ENCODE measurements around the gene MRPL2.
"Not testable (repeated sequence)": the region's sequence is repeated elsewhere in the genome, so short reads cannot be mapped to it uniquely, and the experiment has no call there.

MRPL2 gene

GRCh38 chr6:43082806-43083655, 23.8 kb upstream of the MRPL2 start:
- DNase-seq (ENCODE audit: low read depth in 2 of 2): no peak

- not testable (repeated sequence) for DNase-seq (ENCODE audit: low read depth in 2 of 2)
These were observed 22.7 kb upstream of the MRPL2 start for GRCh38 chr6:43081922-43082321.

GRCh38 chr6:43081043-43081442, 21.8 kb upstream of the MRPL2 start:
- DNase-seq (ENCODE audit: low read depth in 2 of 2): no peak

- DNase-seq (ENCODE audit: low read depth in 2 of 2): no peak
These were observed 19.5 kb upstream of the MRPL2 start for GRCh38 chr6:43078691-43079090.

GRCh38 chr6:43077981-43078511, 18.8 kb upstream of the MRPL2 start:
- no peak for DNase-seq (ENCODE audit: low read depth in 2 of 2)

- no peak for DNase-seq (ENCODE audit: low read depth in 2 of 2)
These were observed 18.1 kb upstream of the MRPL2 start for GRCh38 chr6:43077333-43077809.

- DNase-seq (ENCODE audit: low read depth in 2 of 2): no peak
These were observed 17.5 kb upstream of the MRPL2 start for GRCh38 chr6:43076464-43077332.

GRCh38 chr6:43075670-43076463, 16.6 kb upstream of the MRPL2 start, which contains the start of gene PTK7:
TSS of gene PTK7 (plus strand) at chr6:43076314. CDS start at chr6:43076489, 175 bp downstream.
- DNase-seq (ENCODE audit: low read depth in 2 of 2): no peak

GRCh38 chr6:43074847-43075669, 15.8 kb upstream of the MRPL2 start:
- DNase-seq (ENCODE audit: low read depth in 2 of 2): no peak

- DNase-seq (ENCODE audit: low read depth in 2 of 2): no peak
These were observed 10.9 kb upstream of the MRPL2 start for GRCh38 chr6:43070028-43070632.

GRCh38 chr6:43062818-43063217, 3.6 kb upstream of the MRPL2 start:
- DNase-seq (ENCODE audit: low read depth in 2 of 2): no peak

GRCh38 chr6:43061861-43062260, 2.6 kb upstream of the MRPL2 start:
- DNase-seq (ENCODE audit: low read depth in 2 of 2): no peak

GRCh38 chr6:43060755-43061633, 1.8 kb upstream of the MRPL2 start:
- no peak for DNase-seq (ENCODE audit: low read depth in 2 of 2)

GRCh38 chr6:43060034-43060754, 960 bp upstream of the MRPL2 start:
- DNase-seq (ENCODE audit: low read depth in 2 of 2): no peak

GRCh38 chr6:43058531-43058930, 703 bp downstream of the MRPL2 start:
- DNase-seq (ENCODE audit: low read depth in 2 of 2): no peak

- no peak for DNase-seq (ENCODE audit: low read depth in 2 of 2)
These were observed 3.3 kb downstream of the MRPL2 start for GRCh38 chr6:43055966-43056365.

GRCh38 chr6:43054206-43054943, 4.9 kb downstream of the MRPL2 start:
- DNase-seq (ENCODE audit: low read depth in 2 of 2): no peak
